H9 (cell line): ENCODE measurements around the gene ASIC4. TPM values are rescaled to one million over a fixed set of nuclear protein-coding genes. Genes with fewer than 3 reads are reported as not detected.

Source experiments
- DNase-seq: peaks from one replicate; pipeline ENCODE4 v3.0.0-alpha.2; 2017
- H2AFZ ChIP-seq: one replicate; pipeline ENCODE4 v1.6.1; 2013; ENCODE audit warnings: mild to moderate bottlenecking, low read length, control low read depth, moderate library complexity
- H2AK5ac ChIP-seq: 2 replicates; pipeline ENCODE4 v1.6.1; 2013; ENCODE audit warnings: low read length, control low read depth, mixed read lengths; ENCODE audit not compliant: insufficient read length
- H2BK120ac ChIP-seq: one replicate; pipeline ENCODE4 v1.6.1; 2013; ENCODE audit warnings: low read depth, mild to moderate bottlenecking, low read length, control low read depth, inconsistent platforms; ENCODE audit not compliant: poor library complexity, severe bottlenecking
- H2BK12ac ChIP-seq: 2 replicates; pipeline ENCODE4 v1.6.1; 2013; ENCODE audit warnings: low read length, control low read depth, mixed read lengths, low read depth; ENCODE audit not compliant: insufficient read length
- H2BK15ac ChIP-seq: 2 replicates; pipeline ENCODE4 v1.6.1; 2013; ENCODE audit warnings: low read depth, low read length, control low read depth
- H2BK20ac ChIP-seq: one replicate; pipeline ENCODE4 v1.6.1; 2013; ENCODE audit warnings: low read depth, mild to moderate bottlenecking, low read length, control low read depth, inconsistent platforms; ENCODE audit not compliant: poor library complexity, severe bottlenecking
- H2BK5ac ChIP-seq: 2 replicates; pipeline ENCODE4 v1.6.1; 2013; ENCODE audit warnings: low read length, control low read depth, mixed read lengths; ENCODE audit not compliant: insufficient read length
- H3K14ac ChIP-seq: 2 replicates; pipeline ENCODE4 v1.6.1; 2013; ENCODE audit warnings: low read length, control low read depth; ENCODE audit not compliant: insufficient read depth
- H3K18ac ChIP-seq: 2 replicates; pipeline ENCODE4 v1.6.1; 2013; ENCODE audit warnings: low read depth, mild to moderate bottlenecking, mixed read lengths, low read length, control low read depth; ENCODE audit not compliant: insufficient read length
- H3K23ac ChIP-seq: 2 replicates; pipeline ENCODE4 v1.6.1; 2013; ENCODE audit warnings: low read length, control low read depth, mixed read lengths, low read depth; ENCODE audit not compliant: insufficient read length
- H3K23me2 ChIP-seq: 2 replicates; pipeline ENCODE4 v1.6.1; 2013; ENCODE audit warnings: low read depth, mild to moderate bottlenecking, mixed read lengths, low read length, control low read depth; ENCODE audit not compliant: insufficient read length, poor library complexity, severe bottlenecking
- H3K27ac ChIP-seq: 2 replicates; pipeline ENCODE4 v1.5.1; 2013; ENCODE audit warnings: low read length, control low read depth, mixed read lengths, low read depth; ENCODE audit not compliant: insufficient read length
- H3K27me3 ChIP-seq: 2 replicates; pipeline ENCODE4 v1.6.1; 2013; ENCODE audit warnings: low read length, control low read depth, inconsistent platforms; ENCODE audit not compliant: insufficient read depth
- H3K4ac ChIP-seq: 2 replicates; pipeline ENCODE4 v1.6.1; 2013; ENCODE audit warnings: low read depth, mild to moderate bottlenecking, control low read depth, inconsistent platforms, low read length, moderate library complexity
- H3K4me1 ChIP-seq: 2 replicates; pipeline ENCODE4 v1.6.1; 2013; ENCODE audit warnings: low read length, control low read depth, inconsistent platforms; ENCODE audit not compliant: insufficient read depth
- H3K4me2 ChIP-seq: 2 replicates; pipeline ENCODE4 v1.6.1; 2013; ENCODE audit warnings: low read length, control low read depth, mixed read lengths; ENCODE audit not compliant: insufficient read length, insufficient read depth
- H3K56ac ChIP-seq: 2 replicates; pipeline ENCODE4 v1.6.1; 2013; ENCODE audit warnings: low read depth, mild to moderate bottlenecking, mixed read lengths, low read length, control low read depth; ENCODE audit not compliant: insufficient read length
- H3K79me1 ChIP-seq: 2 replicates; pipeline ENCODE4 v1.6.1; 2013; ENCODE audit warnings: low read depth, mild to moderate bottlenecking, moderate library complexity, low read length, control low read depth, inconsistent platforms; ENCODE audit not compliant: insufficient read depth, poor library complexity, severe bottlenecking
- H3K79me2 ChIP-seq: 2 replicates; pipeline ENCODE4 v1.6.1; 2013; ENCODE audit warnings: low read length, control low read depth, inconsistent platforms; ENCODE audit not compliant: insufficient read depth
- H3K9ac ChIP-seq: 2 replicates; pipeline ENCODE4 v1.6.1; 2013; ENCODE audit warnings: low read length, control low read depth, mixed read lengths; ENCODE audit not compliant: insufficient read length; ENCODE audit errors: extremely low read depth
- H3K9me3 ChIP-seq: one replicate; pipeline ENCODE4 v1.6.1; 2013; ENCODE audit warnings: low read depth, low read length, inconsistent platforms; ENCODE audit not compliant: control insufficient read depth
- H3T11ph ChIP-seq: one replicate; pipeline ENCODE4 v1.6.1; 2013; ENCODE audit warnings: mild to moderate bottlenecking, low read length, control low read depth, inconsistent platforms
- H4K20me1 ChIP-seq: one replicate; pipeline ENCODE4 v1.6.1; 2013; ENCODE audit not compliant: control insufficient read depth, insufficient read length, insufficient read depth
- H4K5ac ChIP-seq: 2 replicates; pipeline ENCODE4 v1.6.1; 2013; ENCODE audit warnings: low read depth, mild to moderate bottlenecking, mixed read lengths, low read length, control low read depth; ENCODE audit not compliant: insufficient read length
- H4K8ac ChIP-seq: replicated peaks from 2 replicates; pipeline ENCODE4 v1.6.1; 2013; ENCODE audit warnings: low read length, control low read depth, mixed read lengths, low read depth; ENCODE audit not compliant: insufficient read length
- H4K91ac ChIP-seq: 2 replicates; pipeline ENCODE4 v1.6.1; 2013; ENCODE audit warnings: low read depth, mild to moderate bottlenecking, moderate library complexity, mixed read lengths, low read length, control low read depth; ENCODE audit not compliant: insufficient read length
- H3K27ac Mint-ChIP-seq, 3 experiments: 2 replicates in 2 of 3; 3 replicates in 1 of 3; pipeline ENCODE4 v1.8.0; 2020 to 2021; ENCODE audit warnings: mixed read lengths in 3 of 3, mild to moderate bottlenecking in 1 of 3, moderate library complexity in 1 of 3
- H3K27me3 Mint-ChIP-seq: 2 replicates; pipeline ENCODE4 v1.8.0; 2021; ENCODE audit warnings: low read depth, mild to moderate bottlenecking, moderate library complexity, mixed read lengths
- H3K36me3 Mint-ChIP-seq, 3 experiments: 2 replicates in 2 of 3; 3 replicates in 1 of 3; pipeline ENCODE4 v1.8.0; 2020 to 2021; ENCODE audit warnings: low read depth in 3 of 3, mixed read lengths in 3 of 3; ENCODE audit not compliant: insufficient read depth in 1 of 3
- H3K4me1 Mint-ChIP-seq, 2 experiments: 2 replicates each; pipeline ENCODE4 v1.8.0; 2020; ENCODE audit warnings: mixed read lengths in 2 of 2
- H3K4me3 Mint-ChIP-seq, 2 experiments: 2 replicates in 1 of 2; 3 replicates in 1 of 2; pipeline ENCODE4 v1.8.0; 2020 to 2021; ENCODE audit warnings: mild to moderate bottlenecking in 2 of 2, mixed read lengths in 2 of 2, moderate library complexity in 1 of 2
- H3K9me3 Mint-ChIP-seq, 2 experiments: 2 replicates in 1 of 2; 3 replicates in 1 of 2; pipeline ENCODE4 v1.8.0; 2020; ENCODE audit warnings: mild to moderate bottlenecking in 2 of 2, mixed read lengths in 2 of 2, moderate library complexity in 1 of 2
- CTCF ChIP-seq: fragments of 200-600 bp; sonication (generic); conservative IDR thresholded peaks from 3 replicates; pipeline ENCODE4 v1.8.0; 2021; ENCODE audit warnings: antibody characterized with exemption, mild to moderate bottlenecking
- WGBS: extraction: QIAGEN DNeasy Blood & Tissue Kit; methylation state at CpG from one replicate; pipeline ENCODE4 v1.1.7; 2013; ENCODE audit warnings: missing lambda C conversion rate, low lambda C conversion rate, mixed read lengths; ENCODE audit not compliant: insufficient read length; ENCODE audit errors: extremely low coverage; 5-methylcytosine and 5-hydroxymethylcytosine counted together
- long read RNA-seq: library from polyadenylated mRNA; unstranded; transcript quantifications from one replicate; pipeline ENCODE4 v2.0.0, GENCODE V29; 2020
- total RNA-seq: library from RNA; stranded (reverse); gene quantifications from 2 replicates; pipeline ENCODE4 v1.2.1, GENCODE V29; 2021

The ASIC4 gene, protein sequence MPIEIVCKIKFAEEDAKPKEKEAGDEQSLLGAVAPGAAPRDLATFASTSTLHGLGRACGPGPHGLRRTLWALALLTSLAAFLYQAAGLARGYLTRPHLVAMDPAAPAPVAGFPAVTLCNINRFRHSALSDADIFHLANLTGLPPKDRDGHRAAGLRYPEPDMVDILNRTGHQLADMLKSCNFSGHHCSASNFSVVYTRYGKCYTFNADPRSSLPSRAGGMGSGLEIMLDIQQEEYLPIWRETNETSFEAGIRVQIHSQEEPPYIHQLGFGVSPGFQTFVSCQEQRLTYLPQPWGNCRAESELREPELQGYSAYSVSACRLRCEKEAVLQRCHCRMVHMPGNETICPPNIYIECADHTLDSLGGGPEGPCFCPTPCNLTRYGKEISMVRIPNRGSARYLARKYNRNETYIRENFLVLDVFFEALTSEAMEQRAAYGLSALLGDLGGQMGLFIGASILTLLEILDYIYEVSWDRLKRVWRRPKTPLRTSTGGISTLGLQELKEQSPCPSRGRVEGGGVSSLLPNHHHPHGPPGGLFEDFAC
- 0.37 and 0.42 TPM in 2 replicates for total RNA-seq
- long read RNA-seq = 0 reads

DNA sequence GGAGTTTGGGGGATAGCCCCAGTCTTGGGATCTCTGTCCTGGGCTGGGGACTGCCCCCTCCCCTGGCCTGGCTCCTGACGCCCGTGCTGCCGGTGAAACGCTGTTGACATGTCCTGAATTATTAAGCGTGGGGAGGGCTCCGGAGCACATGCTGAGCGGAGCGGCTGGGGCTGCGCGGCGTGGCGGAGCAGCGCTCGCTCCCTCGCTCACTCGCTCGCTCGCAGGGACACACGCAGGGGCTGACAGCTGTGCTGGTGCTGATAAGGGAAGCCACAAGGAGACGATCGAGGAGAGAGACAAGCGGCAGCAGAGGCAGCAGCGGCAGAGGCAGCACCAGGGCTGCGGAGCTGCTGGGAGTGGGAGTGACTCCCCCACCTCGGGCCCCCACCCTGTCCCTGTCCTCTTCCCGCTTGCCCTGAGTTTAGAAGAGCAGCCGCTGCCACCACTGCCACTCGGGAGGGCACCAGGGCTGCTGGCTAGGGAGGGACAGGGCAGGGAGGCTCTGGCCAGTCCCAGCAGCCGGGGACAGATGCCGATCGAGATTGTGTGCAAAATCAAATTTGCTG, at the start of gene ASIC4:
TSS of gene ASIC4 (plus strand) at position 287 of the 566 bp plus-strand sequence. CDS start at position 530, 243 bp downstream.
- Histone ChIP-seq H3K4ac (no peak within 1 kb of the TSS), H2BK15ac (no peak within 1 kb of the TSS), H2BK20ac (no peak within 1 kb of the TSS), H2BK12ac (no peak within 1 kb of the TSS), H3K4me2 (peak within 1 kb of the TSS; percentile 25), H2BK5ac (no peak within 1 kb of the TSS), H3K9me3 (no peaks in the 10 kb centered on the region), H3T11ph (no peak within 1 kb of the TSS), H4K8ac (no peak within 1 kb of the TSS), H3K23me2 (peaks cover 4% of the 10 kb centered on the region), H4K20me1 (peaks cover 3% of the 10 kb centered on the region), H3K27me3 (peaks cover 19% of the 10 kb centered on the region; the same call in 1 of the 2 replicates), H3K18ac (no peak within 1 kb of the TSS), H3K56ac (no peak within 1 kb of the TSS), H3K27ac (no peak within 1 kb of the TSS), H2AFZ (no peak within 1 kb of the TSS), H2AK5ac (no peak within 1 kb of the TSS), H3K23ac (no peak within 1 kb of the TSS), H4K91ac (no peak within 1 kb of the TSS), H3K79me1 (no peaks in the 10 kb centered on the region), H3K4me1 (peaks cover 10% of the 10 kb centered on the region; the same call in 1 of the 2 replicates), H3K9ac (no peak within 1 kb of the TSS), H3K14ac (peak within 1 kb of the TSS; percentile 61), H2BK120ac (no peak within 1 kb of the TSS), H4K5ac (no peak within 1 kb of the TSS), H3K79me2 (no peaks in the 10 kb centered on the region)
- Mint-ChIP-seq H3K27ac (peak within 1 kb of the TSS in 1 of 3 experiments; percentile 43; a peak in 1 of 7 replicates), H3K4me1 (peaks cover 48 to 68% of the 10 kb centered on the region in 2 experiments), H3K4me3 (peak within 1 kb of the TSS in 1 of 2 experiments; percentile 63; a peak in 4 of 5 replicates), H3K9me3 (no peaks in the 10 kb centered on the region; a peak in 3 of 5 replicates), H3K27me3 (peaks cover 91% of the 10 kb centered on the region), H3K36me3 (no peaks in the 10 kb centered on the region; a peak in 1 of 7 replicates)
- no peak for DNase-seq
- TF ChIP-seq CTCF = no peak
- WGBS = no CpG with 5 or more reads among the region's 31 CpGs
